Common myeloid progenitor, CD34-positive (primary cell): ENCODE measurements around the gene STX8.

ENCODE experiments used
- CTCF ChIA-PET: fragments of 350-600 bp; sonication (Branson Sonifier 250); formaldehyde crosslinking; loops from one replicate; lab custom pipeline; 2021; ENCODE audit warnings: antibody characterized with exemption; lab: Charles Lee
- POLR2A ChIA-PET: fragments of 350-600 bp; sonication (Branson Sonifier 250); formaldehyde crosslinking; loops from one replicate; lab custom pipeline; 2021; ENCODE audit warnings: antibody characterized with exemption; lab: Charles Lee
- DNase-seq, 3 donors: peaks; one replicate each; pipeline versions ENCODE4 v3.0.0 to v3.0.0-alpha.2; 2013
- H3K27ac ChIP-seq, 2 experiments: 1 replicate in 1 of 2; 2 replicates in 1 of 2; pipeline ENCODE4 v1.7.0; 2013; ENCODE audit warnings: inconsistent platforms in 2 of 2, low read length in 2 of 2, mild to moderate bottlenecking in 2 of 2, low read depth in 1 of 2, moderate library complexity in 1 of 2; ENCODE audit not compliant: severe bottlenecking in 2 of 2, insufficient read depth in 1 of 2, poor library complexity in 1 of 2
- H3K27me3 ChIP-seq, 5 experiments: replicated peaks in 2 of 5; 1 replicate in 3 of 5; 2 replicates in 2 of 5; pipeline versions ENCODE4 v1.6.1 to v1.7.0; 2013; ENCODE audit warnings: low read length in 4 of 5, mild to moderate bottlenecking in 2 of 5, moderate library complexity in 2 of 5, inconsistent platforms in 1 of 5; ENCODE audit not compliant: insufficient read depth in 5 of 5, control insufficient read depth in 4 of 5
- H3K36me3 ChIP-seq, 4 experiments: 1 replicate in 2 of 4; 2 replicates in 2 of 4; pipeline versions ENCODE4 v1.6.1 to v1.7.0; 2013; ENCODE audit warnings: low read length in 3 of 4, control low read depth in 1 of 4, mild to moderate bottlenecking in 1 of 4; ENCODE audit not compliant: control insufficient read depth in 4 of 4, insufficient read depth in 4 of 4
- H3K4me1 ChIP-seq, 4 experiments: 1 replicate in 3 of 4; 2 replicates in 1 of 4; pipeline versions ENCODE4 v1.6.1 to v1.7.1; 2013; ENCODE audit warnings: low read length in 3 of 4, mild to moderate bottlenecking in 3 of 4, control low read depth in 1 of 4, inconsistent platforms in 1 of 4, moderate library complexity in 1 of 4; ENCODE audit not compliant: control insufficient read depth in 4 of 4, insufficient read depth in 4 of 4; ENCODE audit errors: control extremely low read depth in 1 of 4
- H3K4me3 ChIP-seq, 7 experiments: 1 replicate in 4 of 7; 2 replicates in 3 of 7; pipeline versions ENCODE4 v1.5.1 to v1.7.0; 2013; ENCODE audit warnings: mild to moderate bottlenecking in 7 of 7, low read length in 6 of 7, moderate library complexity in 6 of 7, inconsistent platforms in 2 of 7, low read depth in 2 of 7, control low read depth in 1 of 7; ENCODE audit not compliant: insufficient read depth in 4 of 7, control insufficient read depth in 1 of 7; ENCODE audit errors: extremely low read depth in 1 of 7
- H3K9me3 ChIP-seq, 5 experiments: 1 replicate in 4 of 5; 2 replicates in 1 of 5; pipeline versions ENCODE4 v1.6.1 to v1.7.1; 2013; ENCODE audit warnings: low read length in 4 of 5, mild to moderate bottlenecking in 2 of 5, inconsistent platforms in 1 of 5, low read depth in 1 of 5, moderate library complexity in 1 of 5; ENCODE audit not compliant: control insufficient read depth in 4 of 5, insufficient read depth in 2 of 5; ENCODE audit errors: control extremely low read depth in 1 of 5
- WGBS: methylation state at CpG from one replicate; pipeline ENCODE4 v1.1.5; 2013; ENCODE audit not compliant: insufficient coverage; 5-methylcytosine and 5-hydroxymethylcytosine counted together

STX8 gene

DNA sequence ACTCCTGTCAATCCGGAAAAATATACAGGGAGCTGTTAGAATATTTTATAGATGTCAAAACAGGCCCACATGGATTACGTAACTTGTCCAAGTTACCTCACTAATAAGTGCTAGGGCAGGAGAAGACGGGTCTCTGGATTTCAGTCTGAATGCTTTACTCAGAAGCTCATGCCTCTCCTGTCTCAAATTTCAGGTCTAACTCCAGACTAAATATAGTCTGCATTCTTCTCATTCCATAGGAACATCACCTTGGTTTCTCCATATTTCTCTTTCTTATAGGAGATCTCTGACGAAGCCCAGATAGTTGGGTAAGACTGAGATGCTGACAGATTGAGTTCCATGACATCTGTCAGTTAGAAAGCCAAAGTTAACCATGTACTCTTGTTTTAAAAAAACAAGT is 174.2 kb downstream of the STX8 start:
- Histone ChIP-seq H3K4me3 (no peak overlapping the region), H3K9me3 (peaks cover 0 to 1% (median 0%) of the 10 kb centered on the region in 5 experiments), H3K36me3 (peaks cover 0 to 4% (median 0%) of the 10 kb centered on the region in 4 experiments), H3K27ac (no peak overlapping the region), H3K4me1 (no peaks in the 10 kb centered on the region), H3K27me3 (no peaks in the 10 kb centered on the region)
- DNase-seq, result no peak
- POLR2A ChIA-PET, result no interaction called here
- WGBS, result 100% methylated on average over 2 of the region's 4 CpGs
- CTCF ChIA-PET, result interaction anchor here (0.6 kb wide), 1 partner anchor 962 kb away, joined by 4 read pairs; no protein-coding TSS in a partner anchor

DNA sequence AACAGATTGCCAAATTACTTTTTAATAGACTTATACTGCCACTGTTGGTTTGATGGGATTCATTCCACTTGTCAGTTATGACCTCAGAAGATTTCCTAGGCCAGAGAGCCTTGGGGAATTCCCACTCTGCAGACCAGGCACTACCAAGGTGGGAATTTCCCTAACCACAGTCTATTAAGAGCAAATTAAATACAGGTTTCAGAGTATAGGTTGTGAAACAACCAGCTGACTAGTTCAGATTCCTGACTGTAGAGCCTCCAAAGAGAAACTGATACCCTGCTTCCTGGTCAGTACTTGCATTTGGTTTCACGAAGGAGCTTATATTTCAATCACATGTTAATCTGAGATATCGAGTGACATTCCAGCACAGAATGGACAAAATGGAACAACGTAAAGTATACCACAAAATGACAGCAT is 186.5 kb downstream of the STX8 start:
- peaks cover 0 to 13% (median 0%) of the 10 kb centered on the region in 4 experiments for H3K4me1 ChIP-seq

GRCh38 chr17:9386401-9386800 is 189.2 kb downstream of the STX8 start:
- WGBS, result 100% methylated on average over 1 of the region's 3 CpGs
- no peaks in the 10 kb centered on the region for H3K27me3 ChIP-seq
- H3K4me3 ChIP-seq, result no peak overlapping the region
- no peak for DNase-seq
- H3K36me3 ChIP-seq, result peaks cover 0 to 3% (median 0%) of the 10 kb centered on the region in 4 experiments
- H3K4me1 ChIP-seq, result peaks cover 0 to 27% (median under 1%) of the 10 kb centered on the region in 4 experiments
- CTCF ChIA-PET, result no interaction called here
- no peak overlapping the region for H3K27ac ChIP-seq
- H3K9me3 ChIP-seq, result peaks cover 0 to 3% (median 0%) of the 10 kb centered on the region in 5 experiments
- POLR2A ChIA-PET, result no interaction called here

More for the DNA sequence above, 186.5 kb downstream of the STX8 start:
- ChIA-PET CTCF (no interaction called here), POLR2A (no interaction called here)
- Histone ChIP-seq H3K27ac (no peak overlapping the region), H3K27me3 (no peaks in the 10 kb centered on the region), H3K4me3 (no peak overlapping the region), H3K9me3 (peaks cover 6 to 23% (median 9%) of the 10 kb centered on the region in 5 experiments), H3K36me3 (peaks cover 0 to 10% (median under 1%) of the 10 kb centered on the region in 4 experiments)
- peak; percentile 10 to 66 (median 62) for DNase-seq
- no CpG with 5 or more reads among the region's 3 CpGs for WGBS

DNA sequence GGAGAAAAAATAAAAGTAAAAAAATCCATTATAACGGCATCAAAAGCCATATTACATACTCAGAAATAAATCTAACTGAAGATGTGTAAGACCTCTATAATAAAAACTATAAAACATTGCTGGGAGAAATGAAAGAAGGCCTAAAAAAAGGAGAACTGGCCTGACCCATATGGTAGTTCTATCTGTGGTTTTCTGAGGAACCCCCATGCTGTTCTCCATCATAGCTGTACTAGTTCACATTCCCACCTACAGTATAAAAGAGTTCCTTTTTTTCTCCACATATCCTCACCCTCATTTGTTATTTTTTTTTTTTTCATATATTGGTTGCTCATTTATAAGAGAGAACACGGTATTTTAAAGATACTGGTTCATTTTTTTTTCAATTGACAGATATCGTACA is 191.8 kb downstream of the STX8 start:
- no peaks in the 10 kb centered on the region for H3K9me3 ChIP-seq
- no CpG with 5 or more reads among the region's 3 CpGs for WGBS

DNA sequence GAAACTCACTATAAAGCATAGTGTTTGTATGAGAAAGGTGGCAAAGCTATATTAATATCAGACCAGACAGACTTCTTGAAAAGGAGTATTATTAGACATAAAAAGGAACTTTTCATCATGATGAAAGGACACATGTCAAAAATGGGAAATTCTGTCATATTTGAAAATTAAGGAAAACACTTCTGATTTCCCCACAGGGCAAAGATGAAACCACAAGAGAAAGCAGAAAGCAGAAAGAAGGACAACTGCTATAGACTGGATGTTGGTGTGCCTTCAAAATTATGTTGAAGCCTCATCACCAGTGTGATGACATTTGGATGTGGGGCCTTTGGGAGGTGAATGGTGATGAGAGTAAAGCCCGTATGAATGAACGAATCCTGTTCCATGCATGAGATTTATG is 193.0 kb downstream of the STX8 start:
- DNase-seq, result no peak
- Histone ChIP-seq H3K27me3 (no peaks in the 10 kb centered on the region), H3K27ac (no peak overlapping the region), H3K4me3 (no peak overlapping the region), H3K36me3 (peaks cover 0 to 3% (median 1%) of the 10 kb centered on the region in 4 experiments), H3K4me1 (peaks cover 0 to 27% (median under 1%) of the 10 kb centered on the region in 4 experiments), H3K9me3 (no peaks in the 10 kb centered on the region)
- POLR2A ChIA-PET, result no interaction called here
- CTCF ChIA-PET, result no interaction called here
- WGBS, result 100% methylated on average over 2 of the region's 2 CpGs

More for the DNA sequence above, 191.8 kb downstream of the STX8 start:
- ChIA-PET POLR2A (no interaction called here), CTCF (no interaction called here)
- peak in 2 of 3 donors; percentile 40 to 60 for DNase-seq
- no peak overlapping the region for H3K27ac ChIP-seq
- H3K4me1 ChIP-seq, result peaks cover 0 to 27% (median under 1%) of the 10 kb centered on the region in 4 experiments
- H3K27me3 ChIP-seq, result no peaks in the 10 kb centered on the region
- no peak overlapping the region for H3K4me3 ChIP-seq
- no peaks in the 10 kb centered on the region for H3K36me3 ChIP-seq

DNA sequence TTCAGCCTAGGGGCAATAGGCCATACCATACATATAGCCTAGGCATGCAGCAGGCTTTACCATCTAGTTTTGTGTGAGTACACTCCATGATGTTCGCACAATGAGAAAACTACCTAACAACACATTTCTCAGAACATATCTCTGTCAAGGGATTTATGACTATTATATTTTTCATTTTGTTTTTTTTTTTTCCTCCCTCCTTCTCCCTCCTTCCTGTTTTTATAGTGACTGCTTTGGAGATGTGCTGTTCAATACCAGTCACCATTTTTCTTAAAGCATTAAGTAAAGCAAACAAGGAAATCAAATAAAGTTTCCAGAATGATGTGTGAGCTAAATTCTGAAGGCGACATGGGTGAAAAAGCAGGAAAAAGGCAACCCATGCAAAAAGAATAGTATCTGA is 194.6 kb downstream of the STX8 start:
- Histone ChIP-seq H3K4me1 (peaks cover 0 to 19% (median under 1%) of the 10 kb centered on the region in 4 experiments), H3K27me3 (no peaks in the 10 kb centered on the region), H3K27ac (no peak overlapping the region), H3K9me3 (peaks cover 0 to 5% (median 2%) of the 10 kb centered on the region in 5 experiments), H3K4me3 (no peak overlapping the region), H3K36me3 (peaks cover 0 to 6% (median 4%) of the 10 kb centered on the region in 4 experiments)
- 100% methylated on average over 1 of the region's 2 CpGs for WGBS
- no peak for DNase-seq
- ChIA-PET POLR2A (no interaction called here), CTCF (no interaction called here)

- Histone ChIP-seq H3K4me1 (peaks cover 0 to 19% (median under 1%) of the 10 kb centered on the region in 4 experiments), H3K27ac (no peak overlapping the region), H3K27me3 (no peaks in the 10 kb centered on the region), H3K4me3 (no peak overlapping the region), H3K9me3 (peaks cover 0 to 6% (median 3%) of the 10 kb centered on the region in 5 experiments), H3K36me3 (peaks cover 0 to 8% (median 5%) of the 10 kb centered on the region in 4 experiments)
- WGBS, result no CpG with 5 or more reads among the region's 4 CpGs
- DNase-seq, result no peak
- POLR2A ChIA-PET, result no interaction called here
- CTCF ChIA-PET, result no interaction called here
These were observed 195.3 kb downstream of the STX8 start for GRCh38 chr17:9380361-9380760.
